Endothelial cell (in vitro differentiated cells): ENCODE measurements around the gene FRMD4A. TPM values are rescaled to one million over a fixed set of nuclear protein-coding genes. Genes with fewer than 3 reads are reported as not detected.

Experiments
- DNase-seq: peaks from one replicate; pipeline ENCODE4 v3.0.0; 2021; ENCODE audit warnings: low spot score
- H3K27ac Mint-ChIP-seq: one replicate; pipeline ENCODE4 v1.8.0; 2021; ENCODE audit warnings: mixed read lengths, inconsistent platforms; ENCODE audit not compliant: unreplicated experiment
- H3K27me3 Mint-ChIP-seq: one replicate; pipeline ENCODE4 v1.8.0; 2021; ENCODE audit warnings: mild to moderate bottlenecking, moderate library complexity, mixed read lengths, inconsistent platforms; ENCODE audit not compliant: unreplicated experiment
- H3K36me3 Mint-ChIP-seq: one replicate; pipeline ENCODE4 v1.8.0; 2021; ENCODE audit warnings: mild to moderate bottlenecking, low read depth, mixed read lengths, inconsistent platforms; ENCODE audit not compliant: unreplicated experiment
- H3K4me1 Mint-ChIP-seq: one replicate; pipeline ENCODE4 v1.8.0; 2021; ENCODE audit warnings: mild to moderate bottlenecking, mixed read lengths, inconsistent platforms; ENCODE audit not compliant: unreplicated experiment
- H3K4me3 Mint-ChIP-seq: one replicate; pipeline ENCODE4 v1.8.0; 2021; ENCODE audit warnings: mild to moderate bottlenecking, mixed read lengths, inconsistent platforms; ENCODE audit not compliant: unreplicated experiment
- H3K9me3 Mint-ChIP-seq: one replicate; pipeline ENCODE4 v1.8.0; 2021; ENCODE audit warnings: mixed read lengths, inconsistent platforms; ENCODE audit not compliant: unreplicated experiment
- total RNA-seq: library from RNA; stranded (reverse); fragmentation: NEBNext Ultra II Directional; extraction: Animal tissue kit (Norgen Biotek cat#: 25700); gene quantifications from one replicate; pipeline ENCODE4 v1.2.1, GENCODE V29; 2021; ENCODE audit not compliant: unreplicated experiment
- TF ChIP-seq, protein P1 (sequence below): fragments of 200-600 bp; sonication (generic); IDR thresholded peaks from one replicate; pipeline ENCODE4 v1.5.0; 2021; ENCODE audit warnings: antibody characterized with exemption; ENCODE audit not compliant: unreplicated experiment

FRMD4A gene
- total RNA-seq, 1 donor from 2014 or later, result 68.9 TPM

DNA sequence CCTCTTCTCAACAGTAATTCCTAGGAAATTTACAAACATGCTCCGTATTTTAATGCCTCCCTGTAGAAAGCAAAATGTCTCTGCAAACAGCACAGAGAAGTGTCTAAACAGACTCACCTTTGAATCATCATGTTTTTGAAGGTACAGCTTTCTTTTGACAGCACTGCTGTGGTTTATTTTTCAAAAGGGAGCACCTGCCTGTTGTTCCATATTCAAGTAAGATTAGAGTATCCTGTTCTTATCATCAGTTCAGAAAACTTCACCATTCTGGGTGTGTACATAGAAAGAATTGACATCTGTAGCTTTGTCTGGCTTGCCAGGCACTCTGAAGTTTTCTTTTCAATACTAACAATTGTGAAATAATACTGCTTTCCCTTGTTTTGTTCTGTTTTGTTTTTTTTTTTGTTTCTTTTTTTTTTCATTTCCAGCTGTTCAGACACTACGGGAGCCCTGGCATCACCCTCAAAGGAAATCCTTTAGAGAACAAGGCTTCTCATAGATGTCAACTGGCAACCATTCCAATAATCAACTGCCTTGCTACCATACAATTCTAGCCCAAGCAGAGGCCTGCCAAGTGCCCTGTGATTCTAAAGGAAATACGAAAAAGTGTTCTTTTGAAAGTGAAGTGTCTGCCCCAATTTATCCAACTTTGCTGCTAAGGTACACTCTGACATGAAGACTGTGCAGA lies 468.0 kb downstream of the FRMD4A start:
- TF ChIP-seq, protein P1, sequence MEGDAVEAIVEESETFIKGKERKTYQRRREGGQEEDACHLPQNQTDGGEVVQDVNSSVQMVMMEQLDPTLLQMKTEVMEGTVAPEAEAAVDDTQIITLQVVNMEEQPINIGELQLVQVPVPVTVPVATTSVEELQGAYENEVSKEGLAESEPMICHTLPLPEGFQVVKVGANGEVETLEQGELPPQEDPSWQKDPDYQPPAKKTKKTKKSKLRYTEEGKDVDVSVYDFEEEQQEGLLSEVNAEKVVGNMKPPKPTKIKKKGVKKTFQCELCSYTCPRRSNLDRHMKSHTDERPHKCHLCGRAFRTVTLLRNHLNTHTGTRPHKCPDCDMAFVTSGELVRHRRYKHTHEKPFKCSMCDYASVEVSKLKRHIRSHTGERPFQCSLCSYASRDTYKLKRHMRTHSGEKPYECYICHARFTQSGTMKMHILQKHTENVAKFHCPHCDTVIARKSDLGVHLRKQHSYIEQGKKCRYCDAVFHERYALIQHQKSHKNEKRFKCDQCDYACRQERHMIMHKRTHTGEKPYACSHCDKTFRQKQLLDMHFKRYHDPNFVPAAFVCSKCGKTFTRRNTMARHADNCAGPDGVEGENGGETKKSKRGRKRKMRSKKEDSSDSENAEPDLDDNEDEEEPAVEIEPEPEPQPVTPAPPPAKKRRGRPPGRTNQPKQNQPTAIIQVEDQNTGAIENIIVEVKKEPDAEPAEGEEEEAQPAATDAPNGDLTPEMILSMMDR, result no peak
- no peaks in the 10 kb centered on the region for H3K36me3 Mint-ChIP-seq
- no peaks in the 10 kb centered on the region for H3K27me3 Mint-ChIP-seq
- DNase-seq, result no peak
- H3K9me3 Mint-ChIP-seq, result no peaks in the 10 kb centered on the region
- peaks cover 60% of the 10 kb centered on the region for H3K4me1 Mint-ChIP-seq
- no peak overlapping the region for H3K4me3 Mint-ChIP-seq
- H3K27ac Mint-ChIP-seq, result peak overlapping the region; percentile 61

DNA sequence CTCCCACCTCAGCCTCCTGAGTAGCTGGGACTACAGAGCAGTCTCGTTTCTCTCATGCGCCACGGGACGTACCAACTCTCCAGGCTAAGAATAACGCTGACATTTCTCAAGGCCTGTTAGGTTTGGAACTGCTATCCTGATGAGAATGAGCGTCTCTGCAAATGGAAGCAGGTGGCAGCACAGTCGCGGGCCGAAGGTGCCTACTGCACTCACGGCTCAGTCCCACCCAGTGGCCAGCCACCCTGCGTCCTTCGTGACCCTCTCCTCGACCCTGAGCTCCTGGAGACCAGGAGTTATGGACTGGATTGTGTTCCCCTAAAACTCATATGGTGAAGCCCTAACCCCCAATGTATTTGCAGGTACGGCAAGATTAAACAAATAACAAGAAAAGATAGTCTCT lies 469.8 kb downstream of the FRMD4A start:
- peaks cover 6% of the 10 kb centered on the region for H3K36me3 Mint-ChIP-seq
- no peak overlapping the region for H3K27ac Mint-ChIP-seq
- H3K4me1 Mint-ChIP-seq, result peaks cover 65% of the 10 kb centered on the region
- H3K9me3 Mint-ChIP-seq, result no peaks in the 10 kb centered on the region
- no peak overlapping the region for H3K4me3 Mint-ChIP-seq
- DNase-seq, result no peak
- no peaks in the 10 kb centered on the region for H3K27me3 Mint-ChIP-seq
- TF ChIP-seq, protein P1, result no peak

DNA sequence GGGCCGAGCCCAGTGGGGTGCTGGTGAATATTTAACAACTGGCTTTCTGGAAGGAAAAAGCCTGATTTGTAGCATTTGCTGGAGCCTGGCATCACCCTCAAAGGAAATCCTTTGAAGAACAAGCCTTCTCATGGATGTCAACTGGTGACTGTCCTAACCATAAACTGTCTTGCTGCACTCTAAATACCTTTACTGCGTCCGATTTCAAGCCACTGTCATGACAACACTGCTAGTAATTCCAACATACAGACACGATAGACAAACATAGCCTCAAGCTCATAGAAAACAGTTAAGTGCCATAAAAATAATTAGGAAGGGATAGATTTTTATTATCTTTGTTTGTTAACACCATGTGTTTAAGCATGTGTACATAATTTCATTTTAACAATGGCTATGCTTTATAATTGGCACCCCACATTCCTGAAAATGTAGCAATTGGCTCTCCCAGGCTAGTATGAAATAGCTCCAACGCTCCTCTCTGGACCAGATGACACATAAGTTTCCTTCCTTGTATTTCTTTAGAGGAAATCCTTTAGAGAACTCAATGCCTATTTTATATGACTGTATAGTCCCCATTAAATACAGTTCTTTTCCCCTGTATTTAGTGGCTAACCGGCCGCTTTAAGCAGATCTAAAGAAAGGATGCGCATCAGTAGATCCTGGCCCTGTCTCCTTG lies 470.6 kb downstream of the FRMD4A start:
- Mint-ChIP-seq H3K36me3 (peaks cover 6% of the 10 kb centered on the region), H3K27ac (peak overlapping the region; percentile 57), H3K4me3 (no peak overlapping the region)

DNA sequence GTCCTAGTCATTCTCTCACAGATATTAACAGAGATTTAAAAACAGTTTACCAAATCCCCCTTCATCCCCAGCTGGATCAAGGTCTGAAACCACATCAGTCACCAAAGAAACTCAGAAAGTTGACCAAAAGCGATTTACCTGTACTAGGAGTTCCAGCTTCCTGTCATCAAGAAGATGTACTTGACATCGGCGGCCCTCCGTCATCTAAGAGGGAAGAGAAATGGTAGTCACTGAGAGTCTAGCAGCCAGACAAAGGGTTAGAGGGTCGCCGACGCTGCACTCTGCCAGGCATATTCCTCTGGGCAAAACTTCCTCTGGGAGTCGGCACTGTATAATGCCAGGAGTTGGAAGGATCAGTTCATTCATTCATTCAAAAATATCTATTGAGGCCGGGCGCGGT lies 472.0 kb downstream of the FRMD4A start:
- Mint-ChIP-seq H3K9me3 (no peaks in the 10 kb centered on the region), H3K4me1 (peaks cover 58% of the 10 kb centered on the region), H3K27ac (no peak overlapping the region), H3K36me3 (peaks cover 10% of the 10 kb centered on the region), H3K4me3 (no peak overlapping the region), H3K27me3 (no peaks in the 10 kb centered on the region)
- TF ChIP-seq, protein P1, result no peak
- DNase-seq, result no peak

More for the DNA sequence above, 470.6 kb downstream of the FRMD4A start:
- Mint-ChIP-seq H3K4me1 (peaks cover 61% of the 10 kb centered on the region), H3K27me3 (no peaks in the 10 kb centered on the region), H3K9me3 (no peaks in the 10 kb centered on the region)
- DNase-seq, result no peak
- TF ChIP-seq, protein P1, result no peak

DNA sequence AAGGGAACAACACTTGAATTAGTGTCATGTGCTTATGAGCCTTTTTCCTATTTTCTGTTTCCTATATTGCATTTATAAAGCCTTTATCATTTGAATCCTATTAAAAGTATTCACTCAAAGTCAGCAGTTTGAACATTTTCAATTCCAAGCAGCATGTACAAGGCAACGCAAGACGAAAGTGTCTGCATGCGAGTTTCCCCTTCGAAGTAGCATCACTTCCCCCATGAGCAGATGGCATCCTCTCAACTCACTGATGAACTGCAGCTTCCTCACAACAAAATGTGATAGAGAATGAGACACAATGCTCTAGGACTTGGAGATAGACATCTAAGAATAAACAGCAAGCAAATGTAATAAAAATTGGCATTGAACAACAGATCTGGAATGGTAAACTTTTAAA lies 473.3 kb downstream of the FRMD4A start:
- Mint-ChIP-seq H3K36me3 (peaks cover 15% of the 10 kb centered on the region), H3K27ac (no peak overlapping the region), H3K27me3 (no peaks in the 10 kb centered on the region), H3K9me3 (no peaks in the 10 kb centered on the region), H3K4me3 (no peak overlapping the region), H3K4me1 (peaks cover 49% of the 10 kb centered on the region)
- no peak for DNase-seq
- TF ChIP-seq, protein P1, result no peak
